K562 (cell line): ENCODE results near the gene EMID1. TPM values are rescaled to one million over a fixed set of nuclear protein-coding genes. Genes with fewer than 3 reads are reported as not detected.

Experiments used
- ELF2 ChIP-seq: fragments of 250-450 bp; sonication (Bioruptor Pico); IDR thresholded peaks from 2 replicates; pipeline ENCODE4 v1.5.0; 2021; ENCODE audit warnings: mild to moderate bottlenecking
- GABPA ChIP-seq: fragments of 200-800 bp; sonication (Bioruptor generic); conservative IDR thresholded peaks from 2 replicates; pipeline ENCODE4 v1.6.1; 2016; ENCODE audit warnings: low read depth, missing genetic modification characterization, missing compliant biosample characterization
- L3MBTL2 ChIP-seq: fragments of 450-650 bp; IDR thresholded peaks from 2 replicates; pipeline ENCODE4 v1.6.1; 2016; ENCODE audit warnings: mild to moderate bottlenecking, moderate library complexity
- MEF2A ChIP-seq: IDR thresholded peaks from 2 replicates; pipeline ENCODE4 v1.6.1; 2011; ENCODE audit warnings: low read depth, mild to moderate bottlenecking, low read length, moderate library complexity; ENCODE audit not compliant: control insufficient read depth
- NCOA4 ChIP-seq: fragments of 450-650 bp; IDR thresholded peaks from 2 replicates; pipeline ENCODE4 v1.6.1; 2018; ENCODE audit warnings: mild to moderate bottlenecking; ENCODE audit not compliant: partially characterized antibody
- PCBP2 ChIP-seq: fragments of 200-400 bp; formaldehyde crosslinking; IDR thresholded peaks from 2 replicates; pipeline ENCODE4 v1.6.1; 2018; ENCODE audit warnings: low read length, low read depth, mild to moderate bottlenecking, moderate library complexity; ENCODE audit not compliant: poor library complexity, severe bottlenecking
- SIN3A ChIP-seq, 2 experiments: fragments of 150-350 bp in 1 of 2; IDR thresholded peaks; 2 replicates each; pipeline ENCODE4 v1.6.1; 2011 to 2016; ENCODE audit warnings: borderline replicate concordance in 2 of 2, low read depth in 2 of 2, low read length in 2 of 2, mild to moderate bottlenecking in 2 of 2, moderate library complexity in 2 of 2; ENCODE audit not compliant: control insufficient read depth in 1 of 2
- SUPT5H ChIP-seq: fragments of 450-650 bp; IDR thresholded peaks from 2 replicates; pipeline ENCODE4 v1.6.1; 2016
- TCF7 ChIP-seq: sonication (generic); IDR thresholded peaks from 2 replicates; pipeline ENCODE4 v1.6.1; 2016; ENCODE audit warnings: antibody characterized with exemption, borderline replicate concordance
- XRCC5 ChIP-seq: fragments of 200-400 bp; formaldehyde crosslinking; IDR thresholded peaks from 2 replicates; pipeline ENCODE4 v1.6.1; 2017; ENCODE audit warnings: low read depth, mild to moderate bottlenecking, low read length
- ZFPM2 ChIP-seq: fragments of 250-450 bp; sonication (Bioruptor Pico); IDR thresholded peaks from 2 replicates; pipeline ENCODE4 v1.5.1; 2022; ENCODE audit warnings: mild to moderate bottlenecking
- ZNF133 ChIP-seq: fragments of 250-450 bp; sonication (Bioruptor Pico); IDR thresholded peaks from 2 replicates; pipeline ENCODE4 v1.4.0; 2020; ENCODE audit warnings: mild to moderate bottlenecking
- ZNF239 ChIP-seq: fragments of 250-450 bp; sonication (Bioruptor Pico); IDR thresholded peaks from 2 replicates; pipeline ENCODE4 v1.4.0; 2020; ENCODE audit warnings: mild to moderate bottlenecking
- ZNF766 ChIP-seq: fragments of 200-800 bp; sonication (Bioruptor generic); conservative IDR thresholded peaks from 2 replicates; pipeline ENCODE4 v1.6.1; 2016; ENCODE audit warnings: missing genetic modification characterization, missing compliant biosample characterization
- polyA plus RNA-seq, 8 experiments: library from polyadenylated mRNA; depleted of rRNA in 4 of 8; stranded (reverse) in 5 of 8; unstranded in 3 of 8; fragments of >200 nt; fragmentation: Nextera tagmentation in 2 of 8; fragmentation: Illumina TruSeq in 1 of 8; extraction: Ambion mirVana in 2 of 8; extraction: Trizol in 1 of 8; gene quantifications; 2 replicates each; pipeline versions ENCODE4 v1.2.1 to v1.2.3, GENCODE V29; 2011 to 2014; ENCODE audit warnings: inconsistent platforms in 1 of 8, missing spikeins in 1 of 8
- total RNA-seq, 7 experiments: library from RNA; depleted of rRNA in 6 of 7; stranded (reverse); fragments of >200 nt in 6 of 7; fragmentation: Illumina TruSeq in 2 of 7; extraction: Trizol in 2 of 7; gene quantifications; 2 replicates each; pipeline versions ENCODE4 v1.2.1 to v1.2.3, GENCODE V29; 2011 to 2021; ENCODE audit warnings: low replicate concordance in 1 of 7
- TF ChIP-seq, protein P1 (sequence below): fragments of 250-450 bp; sonication (Bioruptor Pico); IDR thresholded peaks from 2 replicates; pipeline ENCODE4 v1.8.0; 2021; ENCODE audit warnings: borderline replicate concordance, mild to moderate bottlenecking, moderate library complexity; ENCODE audit not compliant: poor library complexity, severe bottlenecking
- TF ChIP-seq, protein P2 (sequence below): fragments of 250-450 bp; sonication (Bioruptor Pico); IDR thresholded peaks from 2 replicates; pipeline ENCODE4 v1.5.0; 2020; ENCODE audit warnings: mild to moderate bottlenecking, borderline replicate concordance
- TF ChIP-seq, protein P3 (sequence below): sonication (generic); formaldehyde crosslinking; IDR thresholded peaks from 2 replicates; pipeline ENCODE4 v1.8.0; 2022; ENCODE audit warnings: mild to moderate bottlenecking, missing genetic modification reagents
- TF ChIP-seq, protein P4 (sequence below): fragments of 250-450 bp; sonication (Bioruptor Pico); IDR thresholded peaks from 2 replicates; pipeline ENCODE4 v1.8.0; 2021; ENCODE audit warnings: moderate library complexity, mild to moderate bottlenecking, inconsistent platforms
- TF ChIP-seq, protein P5 (sequence below): fragments of 450-650 bp; formaldehyde crosslinking; IDR thresholded peaks from 2 replicates; pipeline ENCODE4 v1.4.0; 2020; ENCODE audit warnings: mild to moderate bottlenecking, mixed read lengths

EMID1 gene
- total and polyA plus RNA-seq, 9 of the 15 experiments (the other 6 are each of a cell fraction or from before 2014, with no cell fraction given): 0.15 to 7.2 (median 2.7) TPM

DNA sequence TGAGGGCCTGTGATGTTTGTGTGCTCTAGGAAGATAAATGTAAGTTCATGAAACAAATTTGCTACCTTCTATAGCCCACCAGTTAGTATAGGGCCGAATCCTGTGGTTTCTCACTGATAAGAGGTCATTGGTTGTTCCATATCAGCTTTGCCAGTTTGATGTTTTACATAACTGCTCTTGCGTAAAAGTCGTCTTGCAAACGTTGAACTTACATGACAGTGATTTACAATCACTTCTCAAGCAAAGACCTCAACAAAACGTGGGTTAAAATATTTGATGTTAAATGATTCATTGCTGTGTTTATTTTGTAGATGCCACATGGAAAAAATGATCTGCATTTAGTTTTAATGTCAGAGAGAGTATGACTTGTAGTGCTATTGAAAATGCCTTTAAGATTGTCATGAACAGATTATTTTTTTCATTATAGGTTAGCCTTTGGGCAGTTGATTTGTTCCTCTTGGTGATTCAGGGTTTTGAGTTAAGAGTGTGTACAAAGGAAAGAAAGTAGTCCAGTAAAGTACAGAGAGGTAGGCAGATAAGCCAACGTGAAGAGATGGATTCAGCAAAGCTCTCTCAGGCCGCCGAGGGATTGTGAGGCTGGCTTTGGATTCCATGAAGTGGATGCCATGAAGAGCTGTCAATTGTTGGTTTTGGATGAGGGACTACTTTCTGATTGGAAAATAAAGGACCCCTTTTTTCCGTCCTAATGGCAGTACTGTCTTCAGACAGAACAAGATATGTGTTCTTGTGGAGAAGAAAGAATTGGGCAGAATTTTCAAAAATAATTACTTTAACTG lies 65.0 kb downstream of the EMID1 start (continued):
- TF ChIP-seq, protein P1, sequence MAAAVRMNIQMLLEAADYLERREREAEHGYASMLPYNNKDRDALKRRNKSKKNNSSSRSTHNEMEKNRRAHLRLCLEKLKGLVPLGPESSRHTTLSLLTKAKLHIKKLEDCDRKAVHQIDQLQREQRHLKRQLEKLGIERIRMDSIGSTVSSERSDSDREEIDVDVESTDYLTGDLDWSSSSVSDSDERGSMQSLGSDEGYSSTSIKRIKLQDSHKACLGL: no peak
- TF ChIP-seq XRCC5 (no peak), GABPA (tag) (no peak), TCF7 (peak; percentile 59; the same call in 1 of the 2 replicates), ZFPM2 (CRISPR knock-in tag) (no peak), ZNF766 (CRISPR knock-in tag) (no peak; the same call in 1 of the 2 replicates), SIN3A (IDR thresholded peaks at IDR 0.05; ENCODE audit: borderline replicate concordance in 2 of 2, control insufficient read depth in 1 of 2, low read depth in 2 of 2, low read length in 2 of 2) (no peak), NCOA4 (no peak), ZNF239 (CRISPR knock-in tag) (no peak), SUPT5H (no peak), ZNF133 (no peak), ELF2 (no peak), PCBP2 (no peak), L3MBTL2 (no peak), MEF2A (no peak)
- TF ChIP-seq, protein P2, sequence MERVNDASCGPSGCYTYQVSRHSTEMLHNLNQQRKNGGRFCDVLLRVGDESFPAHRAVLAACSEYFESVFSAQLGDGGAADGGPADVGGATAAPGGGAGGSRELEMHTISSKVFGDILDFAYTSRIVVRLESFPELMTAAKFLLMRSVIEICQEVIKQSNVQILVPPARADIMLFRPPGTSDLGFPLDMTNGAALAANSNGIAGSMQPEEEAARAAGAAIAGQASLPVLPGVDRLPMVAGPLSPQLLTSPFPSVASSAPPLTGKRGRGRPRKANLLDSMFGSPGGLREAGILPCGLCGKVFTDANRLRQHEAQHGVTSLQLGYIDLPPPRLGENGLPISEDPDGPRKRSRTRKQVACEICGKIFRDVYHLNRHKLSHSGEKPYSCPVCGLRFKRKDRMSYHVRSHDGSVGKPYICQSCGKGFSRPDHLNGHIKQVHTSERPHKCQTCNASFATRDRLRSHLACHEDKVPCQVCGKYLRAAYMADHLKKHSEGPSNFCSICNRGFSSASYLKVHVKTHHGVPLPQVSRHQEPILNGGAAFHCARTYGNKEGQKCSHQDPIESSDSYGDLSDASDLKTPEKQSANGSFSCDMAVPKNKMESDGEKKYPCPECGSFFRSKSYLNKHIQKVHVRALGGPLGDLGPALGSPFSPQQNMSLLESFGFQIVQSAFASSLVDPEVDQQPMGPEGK (CRISPR knock-in tag): no peak
- TF ChIP-seq, protein P3, sequence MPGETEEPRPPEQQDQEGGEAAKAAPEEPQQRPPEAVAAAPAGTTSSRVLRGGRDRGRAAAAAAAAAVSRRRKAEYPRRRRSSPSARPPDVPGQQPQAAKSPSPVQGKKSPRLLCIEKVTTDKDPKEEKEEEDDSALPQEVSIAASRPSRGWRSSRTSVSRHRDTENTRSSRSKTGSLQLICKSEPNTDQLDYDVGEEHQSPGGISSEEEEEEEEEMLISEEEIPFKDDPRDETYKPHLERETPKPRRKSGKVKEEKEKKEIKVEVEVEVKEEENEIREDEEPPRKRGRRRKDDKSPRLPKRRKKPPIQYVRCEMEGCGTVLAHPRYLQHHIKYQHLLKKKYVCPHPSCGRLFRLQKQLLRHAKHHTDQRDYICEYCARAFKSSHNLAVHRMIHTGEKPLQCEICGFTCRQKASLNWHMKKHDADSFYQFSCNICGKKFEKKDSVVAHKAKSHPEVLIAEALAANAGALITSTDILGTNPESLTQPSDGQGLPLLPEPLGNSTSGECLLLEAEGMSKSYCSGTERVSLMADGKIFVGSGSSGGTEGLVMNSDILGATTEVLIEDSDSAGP (CRISPR knock-in tag): no peak
- TF ChIP-seq, protein P4, sequence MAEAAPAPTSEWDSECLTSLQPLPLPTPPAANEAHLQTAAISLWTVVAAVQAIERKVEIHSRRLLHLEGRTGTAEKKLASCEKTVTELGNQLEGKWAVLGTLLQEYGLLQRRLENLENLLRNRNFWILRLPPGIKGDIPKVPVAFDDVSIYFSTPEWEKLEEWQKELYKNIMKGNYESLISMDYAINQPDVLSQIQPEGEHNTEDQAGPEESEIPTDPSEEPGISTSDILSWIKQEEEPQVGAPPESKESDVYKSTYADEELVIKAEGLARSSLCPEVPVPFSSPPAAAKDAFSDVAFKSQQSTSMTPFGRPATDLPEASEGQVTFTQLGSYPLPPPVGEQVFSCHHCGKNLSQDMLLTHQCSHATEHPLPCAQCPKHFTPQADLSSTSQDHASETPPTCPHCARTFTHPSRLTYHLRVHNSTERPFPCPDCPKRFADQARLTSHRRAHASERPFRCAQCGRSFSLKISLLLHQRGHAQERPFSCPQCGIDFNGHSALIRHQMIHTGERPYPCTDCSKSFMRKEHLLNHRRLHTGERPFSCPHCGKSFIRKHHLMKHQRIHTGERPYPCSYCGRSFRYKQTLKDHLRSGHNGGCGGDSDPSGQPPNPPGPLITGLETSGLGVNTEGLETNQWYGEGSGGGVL (CRISPR knock-in tag): no peak
- TF ChIP-seq, protein P5, sequence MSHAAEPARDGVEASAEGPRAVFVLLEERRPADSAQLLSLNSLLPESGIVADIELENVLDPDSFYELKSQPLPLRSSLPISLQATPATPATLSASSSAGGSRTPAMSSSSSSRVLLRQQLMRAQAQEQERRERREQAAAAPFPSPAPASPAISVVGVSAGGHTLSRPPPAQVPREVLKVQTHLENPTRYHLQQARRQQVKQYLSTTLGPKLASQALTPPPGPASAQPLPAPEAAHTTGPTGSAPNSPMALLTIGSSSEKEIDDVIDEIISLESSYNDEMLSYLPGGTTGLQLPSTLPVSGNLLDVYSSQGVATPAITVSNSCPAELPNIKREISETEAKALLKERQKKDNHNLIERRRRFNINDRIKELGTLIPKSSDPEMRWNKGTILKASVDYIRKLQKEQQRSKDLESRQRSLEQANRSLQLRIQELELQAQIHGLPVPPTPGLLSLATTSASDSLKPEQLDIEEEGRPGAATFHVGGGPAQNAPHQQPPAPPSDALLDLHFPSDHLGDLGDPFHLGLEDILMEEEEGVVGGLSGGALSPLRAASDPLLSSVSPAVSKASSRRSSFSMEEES (CRISPR knock-in tag): no peak
